ENCODE measurements around the gene FUT6. TPM values are rescaled to one million over a fixed set of nuclear protein-coding genes. Genes with fewer than 3 reads are reported as not detected.
A peak's percentile ranks its signal among the peaks of the same experiment; 100 is the strongest.

Gene FUT6
- total and polyA plus RNA-seq, 2 experiments from 2014 or later = not detected

GRCh38 chr19:5829567-5830310, 9.8 kb downstream of the FUT6 start:
- no peaks in the 10 kb centered on the region for H3K9me3 ChIP-seq (ENCODE audit: low read depth)
- no peaks in the 10 kb centered on the region for H3K36me3 ChIP-seq
- H3K27me3 ChIP-seq = no peaks in the 10 kb centered on the region
- H3K4me1 ChIP-seq (ENCODE audit: low read depth) = peaks cover 16% of the 10 kb centered on the region
- TF ChIP-seq, protein P1, sequence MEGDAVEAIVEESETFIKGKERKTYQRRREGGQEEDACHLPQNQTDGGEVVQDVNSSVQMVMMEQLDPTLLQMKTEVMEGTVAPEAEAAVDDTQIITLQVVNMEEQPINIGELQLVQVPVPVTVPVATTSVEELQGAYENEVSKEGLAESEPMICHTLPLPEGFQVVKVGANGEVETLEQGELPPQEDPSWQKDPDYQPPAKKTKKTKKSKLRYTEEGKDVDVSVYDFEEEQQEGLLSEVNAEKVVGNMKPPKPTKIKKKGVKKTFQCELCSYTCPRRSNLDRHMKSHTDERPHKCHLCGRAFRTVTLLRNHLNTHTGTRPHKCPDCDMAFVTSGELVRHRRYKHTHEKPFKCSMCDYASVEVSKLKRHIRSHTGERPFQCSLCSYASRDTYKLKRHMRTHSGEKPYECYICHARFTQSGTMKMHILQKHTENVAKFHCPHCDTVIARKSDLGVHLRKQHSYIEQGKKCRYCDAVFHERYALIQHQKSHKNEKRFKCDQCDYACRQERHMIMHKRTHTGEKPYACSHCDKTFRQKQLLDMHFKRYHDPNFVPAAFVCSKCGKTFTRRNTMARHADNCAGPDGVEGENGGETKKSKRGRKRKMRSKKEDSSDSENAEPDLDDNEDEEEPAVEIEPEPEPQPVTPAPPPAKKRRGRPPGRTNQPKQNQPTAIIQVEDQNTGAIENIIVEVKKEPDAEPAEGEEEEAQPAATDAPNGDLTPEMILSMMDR (IDR thresholded peaks at IDR 0.05; ENCODE audit: low read depth, low read length) = no peak
- peak overlapping the region; percentile 99 for H3K27ac ChIP-seq
- DNase-seq (ENCODE audit: low read depth in 1 of 2, low spot score in 1 of 2) = no peak
- no peak overlapping the region for H3K4me3 ChIP-seq

DNA sequence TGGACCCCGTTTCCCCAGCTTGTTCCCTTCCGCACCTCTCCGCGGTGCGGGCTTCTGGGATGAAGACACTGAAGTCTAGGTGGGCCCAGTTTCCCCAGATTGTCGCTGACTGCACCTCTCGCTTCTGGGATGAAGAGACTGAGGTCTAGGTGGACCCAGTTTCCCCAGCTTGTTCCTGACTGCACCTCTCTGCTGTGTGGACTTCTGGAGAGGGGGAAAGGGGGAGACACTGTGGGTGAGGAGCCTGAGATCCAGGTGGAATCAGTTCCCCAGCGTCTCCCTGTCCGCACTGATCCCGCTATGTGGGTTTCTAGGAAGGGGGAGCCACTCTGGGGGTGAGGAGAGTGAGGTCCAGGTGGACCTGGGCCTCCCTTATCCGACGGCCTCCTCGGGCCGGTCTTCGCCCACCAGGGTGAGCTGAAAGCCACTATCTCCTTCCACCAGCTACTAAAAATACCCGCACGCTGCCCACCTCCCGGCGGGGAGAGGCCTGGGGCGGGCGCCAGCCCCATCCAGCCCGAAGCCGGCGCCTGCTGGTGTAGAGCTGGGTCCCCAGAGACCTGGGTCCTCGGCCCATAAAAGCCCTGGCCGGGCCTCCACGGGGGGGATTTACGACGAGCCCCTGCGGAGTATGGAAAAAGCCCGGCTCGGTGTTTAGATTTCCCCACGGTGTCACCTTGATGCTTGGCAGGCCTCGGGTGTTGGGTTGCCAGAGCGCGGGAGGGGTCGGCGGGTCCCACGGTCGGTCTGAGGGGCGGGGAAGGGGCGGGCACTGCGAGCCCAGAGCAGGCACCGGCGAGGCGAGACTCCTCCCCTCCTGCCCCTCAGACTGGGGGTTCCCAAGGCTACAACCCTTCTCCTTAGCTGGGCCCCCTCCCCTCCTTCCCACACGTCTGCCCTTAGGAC, 10.6 kb downstream of the FUT6 start:
- TF ChIP-seq, protein P1 (IDR thresholded peaks at IDR 0.05; ENCODE audit: low read depth, low read length) = no peak
- DNase-seq (ENCODE audit: low read depth in 1 of 2, low spot score in 1 of 2) = peak; percentile 63 to 96
- peak overlapping the region; percentile 49 for H3K4me3 ChIP-seq
- H3K4me1 ChIP-seq (ENCODE audit: low read depth) = peaks cover 16% of the 10 kb centered on the region
- no peaks in the 10 kb centered on the region for H3K36me3 ChIP-seq
- H3K9me3 ChIP-seq (ENCODE audit: low read depth) = no peaks in the 10 kb centered on the region
- H3K27ac ChIP-seq = peak overlapping the region; percentile 99
- H3K27me3 ChIP-seq = no peaks in the 10 kb centered on the region

DNA sequence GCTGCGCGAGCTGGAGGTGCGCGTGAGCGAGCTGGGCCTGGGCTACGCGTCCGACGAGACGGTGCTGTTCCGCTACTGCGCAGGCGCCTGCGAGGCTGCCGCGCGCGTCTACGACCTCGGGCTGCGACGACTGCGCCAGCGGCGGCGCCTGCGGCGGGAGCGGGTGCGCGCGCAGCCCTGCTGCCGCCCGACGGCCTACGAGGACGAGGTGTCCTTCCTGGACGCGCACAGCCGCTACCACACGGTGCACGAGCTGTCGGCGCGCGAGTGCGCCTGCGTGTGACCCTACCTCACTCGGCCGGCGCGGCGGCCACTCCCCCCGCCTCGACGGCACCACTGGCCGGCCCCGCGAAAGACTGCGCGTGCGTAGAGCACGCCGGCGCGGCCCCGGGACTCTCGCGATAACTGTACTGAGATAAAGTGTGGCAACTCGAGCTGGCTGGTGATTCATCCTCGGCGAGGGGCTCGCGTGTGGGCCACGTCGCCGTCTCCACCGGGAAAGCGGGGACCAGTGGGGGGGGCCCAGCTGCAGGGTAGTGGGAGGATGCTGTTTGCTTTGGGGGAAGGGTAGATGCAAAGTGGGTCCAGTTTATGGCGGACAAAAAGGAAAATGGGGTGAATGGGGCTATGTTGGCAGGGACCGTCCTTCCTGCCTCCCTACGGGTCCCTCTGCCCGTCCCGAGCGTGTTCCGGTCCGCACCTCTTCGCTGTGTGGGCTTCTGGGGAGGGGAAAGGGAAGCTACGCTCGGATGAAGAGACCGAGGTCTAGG, 11.4 kb downstream of the FUT6 start:
- TF ChIP-seq, protein P1 (IDR thresholded peaks at IDR 0.05; ENCODE audit: low read depth, low read length) = no peak
- H3K36me3 ChIP-seq = no peaks in the 10 kb centered on the region
- peak overlapping the region; percentile 49 for H3K4me3 ChIP-seq
- H3K27ac ChIP-seq = peak overlapping the region; percentile 99
- DNase-seq (ENCODE audit: low read depth in 1 of 2, low spot score in 1 of 2) = peak; percentile 95 to 96
- H3K4me1 ChIP-seq (ENCODE audit: low read depth) = peaks cover 16% of the 10 kb centered on the region
- no peaks in the 10 kb centered on the region for H3K9me3 ChIP-seq (ENCODE audit: low read depth)
- no peaks in the 10 kb centered on the region for H3K27me3 ChIP-seq

DNA sequence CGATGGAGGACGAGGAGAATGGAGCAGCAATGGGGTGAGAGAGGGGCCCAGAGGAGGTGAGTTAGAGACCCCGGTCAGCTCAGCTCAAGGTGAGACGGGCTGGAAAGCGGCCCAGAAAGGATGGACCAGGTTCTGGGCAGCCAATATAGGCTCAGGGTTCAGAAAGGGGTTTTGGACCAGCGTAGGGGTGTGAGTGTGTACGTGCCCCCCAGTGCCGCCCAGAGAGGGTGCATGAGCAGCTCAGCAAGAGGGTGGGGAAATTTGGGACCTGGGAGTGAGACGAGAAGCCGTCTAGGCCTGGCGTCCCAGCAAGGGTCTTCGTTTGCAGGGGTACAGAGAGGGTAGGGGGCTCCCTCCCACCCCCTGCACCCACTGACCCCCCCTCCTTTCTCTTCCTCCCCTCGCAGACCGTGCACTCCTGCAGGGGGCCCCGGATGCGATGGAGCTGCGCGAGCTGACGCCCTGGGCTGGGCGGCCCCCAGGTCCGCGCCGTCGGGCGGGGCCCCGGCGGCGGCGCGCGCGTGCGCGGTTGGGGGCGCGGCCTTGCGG, 12.1 kb downstream of the FUT6 start:
- Histone ChIP-seq H3K27ac (peak overlapping the region; percentile 99), H3K27me3 (no peaks in the 10 kb centered on the region), H3K36me3 (no peaks in the 10 kb centered on the region), H3K4me1 (ENCODE audit: low read depth) (peaks cover 16% of the 10 kb centered on the region), H3K9me3 (ENCODE audit: low read depth) (no peaks in the 10 kb centered on the region), H3K4me3 (peak overlapping the region; percentile 49)
- DNase-seq (ENCODE audit: low read depth in 1 of 2, low spot score in 1 of 2) = no peak
- TF ChIP-seq, protein P1 (IDR thresholded peaks at IDR 0.05; ENCODE audit: low read depth, low read length) = no peak

Data from cardiac muscle cell (in vitro differentiated cells and primary cell).